Measurements from ENCODE around the gene DCAF7.

- no peak for TF ChIP-seq CTCF (conservative IDR thresholded peaks at IDR 0.05)
- TF ChIP-seq ZFX (IDR thresholded peaks at IDR 0.05): no peak
Measured at GRCh38 chr17:63511331-63511730, 38.9 kb upstream of the DCAF7 start.
